Neural cell (in vitro differentiated cells): ENCODE measurements around the gene NGF. TPM values are rescaled to one million over a fixed set of nuclear protein-coding genes. Genes with fewer than 3 reads are reported as not detected.

Experiments
- H2AFZ ChIP-seq: fragments of 200-600, 300-800 bp; sonication (generic), shearing (Covaris generic); 2 replicates; pipeline ENCODE4 v1.6.0; 2014; ENCODE audit warnings: low read depth, mild to moderate bottlenecking, antibody characterized with exemption, low read length, moderate library complexity
- H3F3A ChIP-seq: fragments of 200-600 bp; shearing (Covaris generic); 2 replicates; pipeline ENCODE4 v1.6.1; 2016; ENCODE audit warnings: mild to moderate bottlenecking, moderate library complexity, mixed read lengths, antibody characterized with exemption, low read length; ENCODE audit not compliant: insufficient read depth, poor library complexity, severe bottlenecking
- H3K27ac ChIP-seq: fragments of 200-600, 300-800 bp; sonication (generic), shearing (Covaris generic); 2 replicates; pipeline ENCODE4 v1.5.1; 2014; ENCODE audit warnings: mild to moderate bottlenecking, low read length, moderate library complexity
- H3K27me3 ChIP-seq: fragments of 300-800, 200-600 bp; sonication (generic), shearing (Covaris generic); 2 replicates; pipeline ENCODE4 v1.6.0; 2014; ENCODE audit warnings: mild to moderate bottlenecking, low read depth, low read length, moderate library complexity; ENCODE audit not compliant: insufficient read depth
- H3K36me3 ChIP-seq: fragments of 300-800, 200-600 bp; sonication (generic), shearing (Covaris generic); 2 replicates; pipeline ENCODE4 v1.5.1; 2014; ENCODE audit warnings: mild to moderate bottlenecking, antibody characterized with exemption, low read length, moderate library complexity; ENCODE audit not compliant: insufficient read depth
- H3K4me2 ChIP-seq: fragments of 300-800, 200-600 bp; sonication (generic), shearing (Covaris generic); 2 replicates; pipeline ENCODE4 v1.6.0; 2014; ENCODE audit warnings: mild to moderate bottlenecking, low read length
- H3K4me3 ChIP-seq: fragments of 300-800, 200-600 bp; sonication (generic), shearing (Covaris generic); 2 replicates; pipeline ENCODE4 v1.5.1; 2014; ENCODE audit warnings: mild to moderate bottlenecking, low read length, moderate library complexity
- H3K79me2 ChIP-seq: fragments of 200-600 bp; shearing (Covaris generic); replicated peaks from 2 replicates; pipeline ENCODE4 v1.6.0; 2014; ENCODE audit warnings: mild to moderate bottlenecking, low read length, moderate library complexity; ENCODE audit not compliant: insufficient read depth
- H3K9ac ChIP-seq: fragments of 300-800, 200-600 bp; sonication (generic), shearing (Covaris generic); 2 replicates; pipeline ENCODE4 v1.6.1; 2016; ENCODE audit warnings: mild to moderate bottlenecking, low read length, mixed read lengths
- H3K9me2 ChIP-seq: fragments of 200-600 bp; shearing (Covaris generic); 2 replicates; pipeline ENCODE4 v1.6.1; 2016; ENCODE audit warnings: mild to moderate bottlenecking, low read length, mixed read lengths; ENCODE audit not compliant: insufficient read depth
- H3K9me3 ChIP-seq: fragments of 200-600, 300-800 bp; sonication (generic), shearing (Covaris generic); 2 replicates; pipeline ENCODE4 v1.6.1; 2016; ENCODE audit warnings: mild to moderate bottlenecking, mixed run types, low read length, moderate library complexity, mixed read lengths
- H4K20me1 ChIP-seq: fragments of 200-600 bp; shearing (Covaris generic); 2 replicates; pipeline ENCODE4 v1.6.1; 2016; ENCODE audit warnings: mild to moderate bottlenecking, mixed run types; ENCODE audit not compliant: insufficient read depth
- EP300 ChIP-seq: fragments of 450-650 bp; conservative IDR thresholded peaks from 2 replicates; pipeline ENCODE4 v1.6.1; 2014; ENCODE audit warnings: antibody characterized with exemption, mild to moderate bottlenecking, moderate library complexity; ENCODE audit not compliant: poor library complexity, severe bottlenecking
- EZH2 ChIP-seq: fragments of 200-600, 300-800 bp; shearing (Covaris generic), sonication (generic); IDR thresholded peaks from 2 replicates; pipeline ENCODE4 v1.6.1; 2014; ENCODE audit warnings: antibody characterized with exemption, low read length, borderline replicate concordance, mild to moderate bottlenecking; ENCODE audit not compliant: insufficient read depth, poor library complexity, severe bottlenecking
- MXI1 ChIP-seq: fragments of 450-650 bp; conservative IDR thresholded peaks from 2 replicates; pipeline ENCODE4 v1.6.1; 2014; ENCODE audit warnings: antibody characterized with exemption, mild to moderate bottlenecking; ENCODE audit not compliant: poor library complexity, severe bottlenecking
- POLR2AphosphoS5 ChIP-seq: IDR thresholded peaks from 2 replicates; pipeline ENCODE4 v1.6.1; 2012
- RAD21 ChIP-seq: fragments of 450-650 bp; conservative IDR thresholded peaks from 2 replicates; pipeline ENCODE4 v1.6.1; 2014; ENCODE audit warnings: antibody characterized with exemption, mild to moderate bottlenecking, moderate library complexity
- SMC3 ChIP-seq: fragments of 450-650 bp; conservative IDR thresholded peaks from 2 replicates; pipeline ENCODE4 v1.6.1; 2014; ENCODE audit warnings: antibody characterized with exemption, mild to moderate bottlenecking, moderate library complexity; ENCODE audit not compliant: poor library complexity
- TAF1 ChIP-seq: IDR thresholded peaks from 2 replicates; pipeline ENCODE4 v1.6.1; 2012; ENCODE audit warnings: low read depth
- polyA plus RNA-seq: library from polyadenylated mRNA; depleted of rRNA; stranded (reverse); fragments of >200 nt; gene quantifications from 2 replicates; pipeline ENCODE4 v1.2.3, GENCODE V29; 2014
- TF ChIP-seq, protein P1 (sequence below): fragments of 450-650 bp; IDR thresholded peaks from 2 replicates; pipeline ENCODE4 v1.5.1; 2014; ENCODE audit warnings: antibody characterized with exemption, mild to moderate bottlenecking, moderate library complexity; ENCODE audit not compliant: poor library complexity, severe bottlenecking
- TF ChIP-seq, protein P2 (sequence below): IDR thresholded peaks from 2 replicates; pipeline ENCODE4 v1.6.1; 2012; ENCODE audit warnings: borderline replicate concordance

Gene NGF
- polyA plus RNA-seq, 1 donor from 2014 or later: not detected

DNA sequence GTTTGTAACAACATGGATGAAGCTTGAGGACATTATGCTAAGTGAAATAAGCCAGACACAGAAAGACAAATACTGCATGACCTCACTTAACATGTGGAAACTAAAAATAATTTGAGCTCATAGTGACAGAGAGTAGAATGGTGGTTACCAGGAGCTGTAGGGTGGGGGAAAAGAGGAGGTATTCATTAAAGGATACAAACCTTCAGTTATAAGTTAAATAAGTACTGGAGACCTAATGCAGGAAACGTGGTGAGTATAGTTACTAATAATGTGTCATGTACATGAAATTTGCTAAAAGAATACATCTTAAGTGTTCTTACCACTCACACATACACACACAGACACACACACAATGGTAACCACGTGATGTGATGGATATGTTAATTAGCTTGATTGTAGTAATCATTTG is 86.7 kb downstream of the NGF start:
- H3K79me2 ChIP-seq: no peaks in the 10 kb centered on the region
- no peak overlapping the region for H3K9ac ChIP-seq
- no peak overlapping the region for H3K4me2 ChIP-seq

DNA sequence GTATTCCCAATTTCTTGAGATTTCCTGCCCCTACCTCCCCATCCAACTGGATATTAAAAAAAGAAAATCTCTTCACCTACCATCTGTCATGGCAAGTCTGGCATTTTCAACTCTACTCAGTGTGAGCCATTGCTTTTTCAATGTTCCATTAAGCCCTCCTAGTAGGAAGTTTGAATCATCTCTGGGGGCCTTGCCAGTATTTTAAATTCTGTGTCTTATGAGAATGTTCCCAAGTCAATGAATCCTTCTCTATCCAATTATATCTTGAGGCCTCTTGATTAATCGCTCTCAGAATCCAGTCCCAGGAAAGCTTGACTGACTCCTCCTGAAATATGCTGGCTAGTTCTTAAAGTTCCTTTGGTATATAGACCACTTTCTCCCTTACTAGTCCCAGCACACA is 91.5 kb downstream of the NGF start:
- TF ChIP-seq RAD21 (no peak), SMC3 (no peak), EZH2 (no peak), POLR2AphosphoS5 (no peak), MXI1 (no peak), TAF1 (no peak), EP300 (no peak)
- TF ChIP-seq, protein P1, sequence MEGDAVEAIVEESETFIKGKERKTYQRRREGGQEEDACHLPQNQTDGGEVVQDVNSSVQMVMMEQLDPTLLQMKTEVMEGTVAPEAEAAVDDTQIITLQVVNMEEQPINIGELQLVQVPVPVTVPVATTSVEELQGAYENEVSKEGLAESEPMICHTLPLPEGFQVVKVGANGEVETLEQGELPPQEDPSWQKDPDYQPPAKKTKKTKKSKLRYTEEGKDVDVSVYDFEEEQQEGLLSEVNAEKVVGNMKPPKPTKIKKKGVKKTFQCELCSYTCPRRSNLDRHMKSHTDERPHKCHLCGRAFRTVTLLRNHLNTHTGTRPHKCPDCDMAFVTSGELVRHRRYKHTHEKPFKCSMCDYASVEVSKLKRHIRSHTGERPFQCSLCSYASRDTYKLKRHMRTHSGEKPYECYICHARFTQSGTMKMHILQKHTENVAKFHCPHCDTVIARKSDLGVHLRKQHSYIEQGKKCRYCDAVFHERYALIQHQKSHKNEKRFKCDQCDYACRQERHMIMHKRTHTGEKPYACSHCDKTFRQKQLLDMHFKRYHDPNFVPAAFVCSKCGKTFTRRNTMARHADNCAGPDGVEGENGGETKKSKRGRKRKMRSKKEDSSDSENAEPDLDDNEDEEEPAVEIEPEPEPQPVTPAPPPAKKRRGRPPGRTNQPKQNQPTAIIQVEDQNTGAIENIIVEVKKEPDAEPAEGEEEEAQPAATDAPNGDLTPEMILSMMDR: no peak
- TF ChIP-seq, protein P2, sequence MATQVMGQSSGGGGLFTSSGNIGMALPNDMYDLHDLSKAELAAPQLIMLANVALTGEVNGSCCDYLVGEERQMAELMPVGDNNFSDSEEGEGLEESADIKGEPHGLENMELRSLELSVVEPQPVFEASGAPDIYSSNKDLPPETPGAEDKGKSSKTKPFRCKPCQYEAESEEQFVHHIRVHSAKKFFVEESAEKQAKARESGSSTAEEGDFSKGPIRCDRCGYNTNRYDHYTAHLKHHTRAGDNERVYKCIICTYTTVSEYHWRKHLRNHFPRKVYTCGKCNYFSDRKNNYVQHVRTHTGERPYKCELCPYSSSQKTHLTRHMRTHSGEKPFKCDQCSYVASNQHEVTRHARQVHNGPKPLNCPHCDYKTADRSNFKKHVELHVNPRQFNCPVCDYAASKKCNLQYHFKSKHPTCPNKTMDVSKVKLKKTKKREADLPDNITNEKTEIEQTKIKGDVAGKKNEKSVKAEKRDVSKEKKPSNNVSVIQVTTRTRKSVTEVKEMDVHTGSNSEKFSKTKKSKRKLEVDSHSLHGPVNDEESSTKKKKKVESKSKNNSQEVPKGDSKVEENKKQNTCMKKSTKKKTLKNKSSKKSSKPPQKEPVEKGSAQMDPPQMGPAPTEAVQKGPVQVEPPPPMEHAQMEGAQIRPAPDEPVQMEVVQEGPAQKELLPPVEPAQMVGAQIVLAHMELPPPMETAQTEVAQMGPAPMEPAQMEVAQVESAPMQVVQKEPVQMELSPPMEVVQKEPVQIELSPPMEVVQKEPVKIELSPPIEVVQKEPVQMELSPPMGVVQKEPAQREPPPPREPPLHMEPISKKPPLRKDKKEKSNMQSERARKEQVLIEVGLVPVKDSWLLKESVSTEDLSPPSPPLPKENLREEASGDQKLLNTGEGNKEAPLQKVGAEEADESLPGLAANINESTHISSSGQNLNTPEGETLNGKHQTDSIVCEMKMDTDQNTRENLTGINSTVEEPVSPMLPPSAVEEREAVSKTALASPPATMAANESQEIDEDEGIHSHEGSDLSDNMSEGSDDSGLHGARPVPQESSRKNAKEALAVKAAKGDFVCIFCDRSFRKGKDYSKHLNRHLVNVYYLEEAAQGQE: no peak
- H3K79me2 ChIP-seq: no peaks in the 10 kb centered on the region
- no peak overlapping the region for H3K4me2 ChIP-seq
- no peak overlapping the region for H3K9ac ChIP-seq
- H3K9me2 ChIP-seq: peaks cover 6% of the 10 kb centered on the region
- no peaks in the 10 kb centered on the region for H3K27me3 ChIP-seq
- H3F3A ChIP-seq: no peaks in the 10 kb centered on the region
- H3K36me3 ChIP-seq: no peaks in the 10 kb centered on the region
- no peak overlapping the region for H2AFZ ChIP-seq
- H3K4me3 ChIP-seq: no peak overlapping the region
- H3K9me3 ChIP-seq: no peaks in the 10 kb centered on the region
- no peaks in the 10 kb centered on the region for H4K20me1 ChIP-seq
- no peak overlapping the region for H3K27ac ChIP-seq

More for the DNA sequence above, 86.7 kb downstream of the NGF start:
- no peak overlapping the region for H2AFZ ChIP-seq
- no peaks in the 10 kb centered on the region for H4K20me1 ChIP-seq
- no peaks in the 10 kb centered on the region for H3F3A ChIP-seq
- no peak overlapping the region for H3K4me3 ChIP-seq
- H3K27ac ChIP-seq: no peak overlapping the region
- no peaks in the 10 kb centered on the region for H3K27me3 ChIP-seq
- H3K36me3 ChIP-seq: no peaks in the 10 kb centered on the region
- TF ChIP-seq TAF1 (no peak), RAD21 (no peak), SMC3 (no peak), MXI1 (no peak), POLR2AphosphoS5 (no peak), EP300 (no peak), EZH2 (no peak)
- TF ChIP-seq, protein P1: no peak
- TF ChIP-seq, protein P2: no peak
- peaks cover 6% of the 10 kb centered on the region for H3K9me2 ChIP-seq
- no peaks in the 10 kb centered on the region for H3K9me3 ChIP-seq
